ENCODE measurements around the gene CST7.

CST7 gene

GRCh38 chr20:24970754-24971153, 21.7 kb downstream of the CST7 start:
- TF ChIP-seq MYC (IDR thresholded peaks at IDR 0.05; ENCODE audit: low read depth, low read length): no peak
- TF ChIP-seq POLR2A (IDR thresholded peaks at IDR 0.05; ENCODE audit: extremely low read depth, insufficient read length): no peak
- no peak for TF ChIP-seq MAX (IDR thresholded peaks at IDR 0.05; ENCODE audit: low read depth, low read length)
- no peak for TF ChIP-seq CTCF (IDR thresholded peaks at IDR 0.05; ENCODE audit: low read depth, low read length)
- no peak for DNase-seq (ENCODE audit: low read depth)
- no peak overlapping the region for H3K4me3 ChIP-seq (ENCODE audit: low read depth, low read length)

DNA sequence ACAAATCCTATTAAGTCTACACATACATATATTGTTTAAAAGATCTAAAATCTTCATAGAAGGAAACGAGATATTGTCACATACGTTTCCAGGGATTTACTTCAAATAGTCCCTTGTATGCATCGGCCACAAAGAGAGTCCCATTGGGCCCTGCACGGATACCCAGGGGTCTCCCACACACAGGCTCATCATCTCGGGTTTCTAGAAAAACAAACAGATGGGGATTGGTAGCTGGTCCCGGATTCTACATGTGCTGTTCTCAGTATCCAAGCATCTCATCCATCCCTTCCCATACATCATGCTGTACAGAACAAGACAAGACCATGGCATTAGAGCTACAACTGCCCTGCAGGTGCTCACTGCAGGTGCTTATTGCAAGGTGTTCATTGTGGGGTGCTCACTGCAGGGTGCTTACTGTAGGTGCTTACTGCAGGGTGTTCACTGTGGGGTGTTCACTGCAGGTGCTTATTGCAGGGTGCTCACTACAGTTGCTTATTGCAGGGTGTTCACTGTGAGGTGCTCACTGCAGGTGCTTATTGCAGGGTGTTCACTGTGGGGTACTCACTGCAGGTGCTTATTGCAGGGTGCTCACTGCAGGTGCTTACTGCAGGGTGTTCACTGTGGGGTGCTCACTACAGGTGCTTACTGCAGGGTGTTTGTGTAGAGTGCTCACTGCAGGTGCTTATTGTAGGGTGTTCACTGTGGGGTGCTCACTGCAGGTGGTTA, 22.5 kb downstream of the CST7 start:
- no peak overlapping the region for H3K4me3 ChIP-seq (ENCODE audit: low read depth, low read length)
- no peak for TF ChIP-seq MYC (IDR thresholded peaks at IDR 0.05; ENCODE audit: low read depth, low read length)
- TF ChIP-seq MAX (IDR thresholded peaks at IDR 0.05; ENCODE audit: low read depth, low read length): no peak
- no peak for TF ChIP-seq POLR2A (IDR thresholded peaks at IDR 0.05; ENCODE audit: extremely low read depth, insufficient read length)
- no peak for TF ChIP-seq CTCF (IDR thresholded peaks at IDR 0.05; ENCODE audit: low read depth, low read length)

DNA sequence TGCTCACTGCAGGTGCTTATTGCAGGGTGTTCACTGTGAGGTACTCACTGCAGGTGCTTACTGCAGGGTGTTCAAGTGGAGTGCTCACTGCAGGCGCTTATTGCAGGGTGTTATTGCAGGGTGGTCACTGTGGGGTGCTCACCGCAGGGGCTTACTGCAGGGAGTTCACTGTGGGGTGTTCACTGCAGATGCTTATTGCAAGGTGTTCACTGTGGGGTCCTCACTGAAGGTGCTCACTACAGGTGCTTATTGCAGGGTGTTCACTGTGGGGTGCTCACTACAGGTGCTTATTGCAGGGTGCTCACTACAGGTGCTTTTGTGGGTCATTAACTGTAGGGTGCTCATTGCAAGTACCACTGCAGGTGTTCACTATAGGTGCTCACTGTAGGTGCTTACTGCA, 23.3 kb downstream of the CST7 start:
- no peak overlapping the region for H3K4me3 ChIP-seq (ENCODE audit: low read depth, low read length)
- DNase-seq (ENCODE audit: low read depth): no peak
- no peak for TF ChIP-seq CTCF (IDR thresholded peaks at IDR 0.05; ENCODE audit: low read depth, low read length)
- TF ChIP-seq MYC (IDR thresholded peaks at IDR 0.05; ENCODE audit: low read depth, low read length): no peak
- TF ChIP-seq POLR2A (IDR thresholded peaks at IDR 0.05; ENCODE audit: extremely low read depth, insufficient read length): no peak
- TF ChIP-seq MAX (IDR thresholded peaks at IDR 0.05; ENCODE audit: low read depth, low read length): no peak

More for the DNA sequence above, 22.5 kb downstream of the CST7 start:
- DNase-seq (ENCODE audit: low read depth): no peak

GRCh38 chr20:24977336-24977735, 28.3 kb downstream of the CST7 start:
- TF ChIP-seq MAX (IDR thresholded peaks at IDR 0.05; ENCODE audit: low read depth, low read length) (no peak), MYC (IDR thresholded peaks at IDR 0.05; ENCODE audit: low read depth, low read length) (no peak), CTCF (IDR thresholded peaks at IDR 0.05; ENCODE audit: low read depth, low read length) (no peak), POLR2A (IDR thresholded peaks at IDR 0.05; ENCODE audit: extremely low read depth, insufficient read length) (no peak)
- no peak for DNase-seq (ENCODE audit: low read depth)
- no peak overlapping the region for H3K4me3 ChIP-seq (ENCODE audit: low read depth, low read length)

GRCh38 chr20:24977797-24978196, 28.7 kb downstream of the CST7 start:
- H3K4me3 ChIP-seq (ENCODE audit: low read depth, low read length): no peak overlapping the region
- TF ChIP-seq POLR2A (IDR thresholded peaks at IDR 0.05; ENCODE audit: extremely low read depth, insufficient read length): no peak
- TF ChIP-seq MAX (IDR thresholded peaks at IDR 0.05; ENCODE audit: low read depth, low read length): no peak
- TF ChIP-seq CTCF (IDR thresholded peaks at IDR 0.05; ENCODE audit: low read depth, low read length): no peak
- TF ChIP-seq MYC (IDR thresholded peaks at IDR 0.05; ENCODE audit: low read depth, low read length): no peak

More at GRCh38 chr20:24977797-24978196, 28.7 kb downstream of the CST7 start:
- no peak for DNase-seq (ENCODE audit: low read depth)

All from NB4 (cell line).